Measurements from ENCODE around the gene TSHR. TPM values are rescaled to one million over a fixed set of nuclear protein-coding genes. Genes with fewer than 3 reads are reported as not detected.
A peak's percentile ranks its signal among the peaks of the same experiment; 100 is the strongest.

TSHR gene
- total and polyA plus RNA-seq, 11 donors, result not detected

DNA sequence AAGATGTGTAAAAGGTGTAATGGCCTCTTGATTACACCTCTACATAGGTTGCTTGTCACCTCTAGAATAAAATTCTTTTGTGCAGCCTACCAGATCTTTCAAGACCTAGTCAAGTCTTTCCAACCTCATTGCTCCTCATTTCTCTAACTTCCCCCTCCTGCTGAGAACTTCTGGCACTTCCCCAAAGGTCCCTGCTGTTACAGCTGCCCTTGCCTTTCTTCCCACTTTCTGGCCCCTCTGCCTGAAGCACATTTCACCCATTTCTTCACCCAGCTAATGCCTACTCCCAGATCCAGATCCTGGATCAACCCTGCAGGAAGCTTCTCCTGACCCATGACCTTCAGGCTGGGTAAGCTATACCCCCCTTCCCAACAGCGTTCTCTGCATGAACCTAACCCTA lies 1.5 kb downstream of the TSHR start:
- WGBS, 4 donors, result 61 to 82% (median 72%) methylated on average over 1 of the region's 1 CpG
- H3K27me3 ChIP-seq, result peaks cover 0 to 14% (median 3%) of the 10 kb centered on the region in 9 donors
- H3K27ac ChIP-seq, result no peak overlapping the region
- H3K4me3 ChIP-seq, result no peak overlapping the region
- no peaks in the 10 kb centered on the region for H3K36me3 ChIP-seq
- TF ChIP-seq POLR2A (IDR thresholded peaks at IDR 0.05), result no peak
- no peak for TF ChIP-seq CTCF (IDR thresholded peaks at IDR 0.05)
- H3K9me3 ChIP-seq, result no peaks in the 10 kb centered on the region
- ATAC-seq, result no peak
- DNase-seq, result peak in 1 of 5 donors; percentile 25
- peaks cover 0 to 25% (median 3%) of the 10 kb centered on the region in 12 donors for H3K4me1 ChIP-seq
- intact Hi-C loops (cut with DNase I), result loop anchor here in 6 of 10 donors (5.0 to 10.0 kb wide), 6 partner anchors 208 to 508 kb away; no protein-coding TSS in a partner anchor

DNA sequence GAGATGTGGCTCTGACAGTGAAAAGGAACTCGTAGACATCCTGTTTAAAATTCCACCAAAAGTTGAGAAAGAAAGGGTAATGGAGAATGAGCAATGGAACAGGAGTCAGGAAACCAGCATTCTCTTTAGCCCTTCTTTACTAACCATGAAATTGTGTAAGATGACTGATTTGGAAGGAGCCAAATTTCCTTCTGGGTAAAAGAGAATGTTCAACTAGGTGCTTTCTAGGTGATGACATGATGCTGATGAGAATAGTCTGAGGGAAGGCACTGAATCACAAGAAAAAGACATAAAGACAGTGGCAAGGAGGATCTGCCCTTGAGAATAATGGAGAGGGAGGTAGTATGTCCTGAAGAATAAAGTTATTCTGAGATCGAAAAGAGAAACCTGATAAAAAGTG lies 2.2 kb downstream of the TSHR start:
- DNase-seq (no peak), ATAC-seq (no peak)
- H3K27me3 ChIP-seq, result peaks cover 0 to 14% (median 3%) of the 10 kb centered on the region in 9 donors
- H3K4me1 ChIP-seq, result peaks cover 0 to 25% (median 3%) of the 10 kb centered on the region in 12 donors
- intact Hi-C loops (cut with DNase I), result loop anchor here in 6 of 10 donors (5.0 to 10.0 kb wide), 6 partner anchors 207 to 507 kb away; no protein-coding TSS in a partner anchor
- no peak overlapping the region for H3K27ac ChIP-seq
- WGBS, 4 donors, result 70 to 85% (median 74%) methylated on average over 2 of the region's 2 CpGs
- H3K9me3 ChIP-seq, result no peaks in the 10 kb centered on the region
- H3K4me3 ChIP-seq, result no peak overlapping the region
- no peaks in the 10 kb centered on the region for H3K36me3 ChIP-seq
- no peak for TF ChIP-seq CTCF (IDR thresholded peaks at IDR 0.05)
- no peak for TF ChIP-seq POLR2A (IDR thresholded peaks at IDR 0.05)

GRCh38 chr14:80958226-80958625 lies 2.8 kb downstream of the TSHR start:
- TF ChIP-seq POLR2A (IDR thresholded peaks at IDR 0.05) (no peak), CTCF (IDR thresholded peaks at IDR 0.05) (no peak)
- H3K9me3 ChIP-seq, result no peaks in the 10 kb centered on the region
- H3K4me3 ChIP-seq, result no peak overlapping the region
- WGBS, 4 donors, result 60 to 77% (median 71%) methylated on average over 2 of the region's 2 CpGs
- no peak overlapping the region for H3K27ac ChIP-seq
- H3K36me3 ChIP-seq, result no peaks in the 10 kb centered on the region
- ATAC-seq (no peak), DNase-seq (no peak)
- H3K27me3 ChIP-seq, result peaks cover 0 to 14% (median 3%) of the 10 kb centered on the region in 9 donors
- intact Hi-C loops (cut with DNase I), result loop anchor here in 6 of 10 donors (5.0 to 10.0 kb wide), 6 partner anchors 207 to 507 kb away; no protein-coding TSS in a partner anchor
- H3K4me1 ChIP-seq, result peaks cover 0 to 25% (median 3%) of the 10 kb centered on the region in 12 donors

GRCh38 chr14:80958939-80959338 lies 3.5 kb downstream of the TSHR start:
- Histone ChIP-seq H3K4me3 (no peak overlapping the region), H3K36me3 (no peaks in the 10 kb centered on the region), H3K27ac (no peak overlapping the region), H3K4me1 (peaks cover 0 to 25% (median 3%) of the 10 kb centered on the region in 12 donors), H3K9me3 (no peaks in the 10 kb centered on the region), H3K27me3 (peaks cover 0 to 14% (median 3%) of the 10 kb centered on the region in 9 donors)
- TF ChIP-seq CTCF (IDR thresholded peaks at IDR 0.05), result no peak
- no peak for TF ChIP-seq POLR2A (IDR thresholded peaks at IDR 0.05)
- ATAC-seq (no peak), DNase-seq (no peak)
- 61 to 92% (median 82%) methylated on average over 3 of the region's 3 CpGs for WGBS, 4 donors
- intact Hi-C loops (cut with DNase I), result loop anchor here in 6 of 10 donors (5.0 to 10.0 kb wide), 6 partner anchors 206 to 506 kb away; no protein-coding TSS in a partner anchor

Measured in heart left ventricle (tissue), 16 donors.